HG02870 (cell line): ENCODE data around the gene GRIPAP1.

ENCODE experiments used
- ATAC-seq: cut with Tn5 transposase; IDR thresholded peaks from one replicate; pipeline ENCODE4 v1.9.1; 2021; ENCODE audit warnings: mild to moderate bottlenecking, moderate library complexity; ENCODE audit not compliant: unreplicated experiment

The GRIPAP1 gene, protein sequence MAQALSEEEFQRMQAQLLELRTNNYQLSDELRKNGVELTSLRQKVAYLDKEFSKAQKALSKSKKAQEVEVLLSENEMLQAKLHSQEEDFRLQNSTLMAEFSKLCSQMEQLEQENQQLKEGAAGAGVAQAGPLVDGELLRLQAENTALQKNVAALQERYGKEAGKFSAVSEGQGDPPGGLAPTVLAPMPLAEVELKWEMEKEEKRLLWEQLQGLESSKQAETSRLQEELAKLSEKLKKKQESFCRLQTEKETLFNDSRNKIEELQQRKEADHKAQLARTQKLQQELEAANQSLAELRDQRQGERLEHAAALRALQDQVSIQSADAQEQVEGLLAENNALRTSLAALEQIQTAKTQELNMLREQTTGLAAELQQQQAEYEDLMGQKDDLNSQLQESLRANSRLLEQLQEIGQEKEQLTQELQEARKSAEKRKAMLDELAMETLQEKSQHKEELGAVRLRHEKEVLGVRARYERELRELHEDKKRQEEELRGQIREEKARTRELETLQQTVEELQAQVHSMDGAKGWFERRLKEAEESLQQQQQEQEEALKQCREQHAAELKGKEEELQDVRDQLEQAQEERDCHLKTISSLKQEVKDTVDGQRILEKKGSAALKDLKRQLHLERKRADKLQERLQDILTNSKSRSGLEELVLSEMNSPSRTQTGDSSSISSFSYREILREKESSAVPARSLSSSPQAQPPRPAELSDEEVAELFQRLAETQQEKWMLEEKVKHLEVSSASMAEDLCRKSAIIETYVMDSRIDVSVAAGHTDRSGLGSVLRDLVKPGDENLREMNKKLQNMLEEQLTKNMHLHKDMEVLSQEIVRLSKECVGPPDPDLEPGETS

GRCh38 chrX:49002091-49002935 lies at the start of gene GRIPAP1:
GRIPAP1 (minus strand) TSS chrX:49002264; CDS start chrX:49002229, 35 bp downstream.
- peak; percentile 68 for ATAC-seq

DNA sequence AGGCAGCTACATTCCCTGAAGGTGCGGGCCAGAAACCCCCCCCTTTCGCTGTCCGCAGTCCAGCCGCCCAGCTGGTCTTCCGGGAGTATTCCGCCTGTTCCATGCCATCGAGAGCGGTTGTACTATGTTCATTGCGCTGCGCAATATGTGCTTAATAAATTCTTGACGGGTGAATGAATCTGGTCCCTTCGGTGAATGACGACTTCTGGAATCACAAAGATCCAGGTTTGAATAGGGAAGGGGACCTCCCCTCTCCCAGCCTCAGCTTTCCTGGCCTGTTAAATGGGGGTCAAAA lies 41.9 kb upstream of the GRIPAP1 start:
- no peak for ATAC-seq

- ATAC-seq: peak; percentile 82
Observed at GRCh38 chrX:49043220-49043986, 41.3 kb upstream of the GRIPAP1 start, which contains the start of gene TFE3. TFE3 (minus strand) TSS chrX:49043357; CDS start chrX:49043226, 131 bp downstream.

- no peak for ATAC-seq
Observed at GRCh38 chrX:49042581-49043219, 40.6 kb upstream of the GRIPAP1 start.

DNA sequence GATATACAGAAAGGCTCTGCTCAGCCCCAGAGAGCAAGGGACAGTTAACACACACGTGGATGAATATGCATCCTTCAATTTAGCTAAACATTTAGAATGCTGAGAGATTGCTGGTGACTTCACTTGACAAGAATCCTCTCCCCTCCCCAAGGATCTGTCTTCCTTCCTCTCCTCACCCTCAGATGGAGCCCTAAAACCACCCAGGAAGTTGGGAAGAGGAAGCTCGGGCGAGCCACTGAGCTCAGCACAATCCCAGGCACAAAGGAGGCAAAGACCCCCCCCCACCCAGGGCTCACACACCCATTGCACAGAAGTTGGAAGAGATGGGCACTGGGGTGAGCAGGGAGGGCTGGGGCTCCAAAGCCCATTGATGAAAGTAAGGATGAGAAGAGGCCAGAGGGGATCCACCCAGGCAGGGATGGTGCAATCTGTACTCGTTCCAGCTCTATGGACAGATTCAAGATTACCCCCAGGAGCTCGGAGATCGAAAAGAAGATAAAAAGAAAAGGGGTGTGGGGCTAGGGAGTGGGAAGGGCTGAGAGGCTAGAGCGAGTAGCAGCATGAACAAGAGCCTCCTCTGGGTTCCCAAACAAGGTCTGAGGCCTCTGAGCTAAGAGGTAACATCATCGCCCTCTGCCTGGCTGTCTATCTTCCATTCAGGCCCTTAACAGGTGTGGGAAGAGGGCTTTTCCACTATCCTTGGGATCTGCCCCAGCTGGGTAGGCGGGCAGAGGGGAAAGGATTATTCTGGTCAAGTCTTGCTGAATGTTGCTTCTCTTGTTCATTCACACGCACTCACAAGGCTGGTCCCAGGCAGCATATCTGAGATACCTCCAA lies 39.9 kb upstream of the GRIPAP1 start:
- no peak for ATAC-seq

DNA sequence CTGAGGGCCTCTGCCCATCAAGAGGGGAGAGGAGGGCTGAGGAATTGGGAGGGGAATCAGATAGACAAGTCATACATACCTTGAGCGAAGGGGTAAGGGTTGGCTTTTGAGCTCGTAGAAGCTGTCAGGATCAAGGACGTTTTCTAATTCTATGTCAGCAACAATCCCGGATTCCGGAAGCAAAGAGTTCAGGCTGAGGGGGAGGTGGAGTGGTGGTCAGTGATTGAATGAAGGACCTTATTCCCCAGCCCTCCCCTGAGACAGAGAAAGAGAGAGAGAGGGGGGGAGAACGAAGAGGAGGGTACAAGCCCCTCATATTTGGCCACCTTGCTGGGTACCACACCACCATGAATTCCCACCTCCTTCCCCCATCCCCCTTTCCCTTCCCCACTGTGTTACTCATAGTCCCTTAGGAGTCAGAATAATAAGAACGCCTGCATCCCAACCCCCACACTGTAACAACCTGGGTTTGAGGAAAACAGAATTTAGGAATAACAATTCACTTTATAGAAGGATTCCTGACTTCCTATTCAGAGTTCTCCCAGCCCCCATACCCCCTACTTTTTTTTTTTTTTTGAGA lies 38.4 kb upstream of the GRIPAP1 start:
- no peak for ATAC-seq

DNA sequence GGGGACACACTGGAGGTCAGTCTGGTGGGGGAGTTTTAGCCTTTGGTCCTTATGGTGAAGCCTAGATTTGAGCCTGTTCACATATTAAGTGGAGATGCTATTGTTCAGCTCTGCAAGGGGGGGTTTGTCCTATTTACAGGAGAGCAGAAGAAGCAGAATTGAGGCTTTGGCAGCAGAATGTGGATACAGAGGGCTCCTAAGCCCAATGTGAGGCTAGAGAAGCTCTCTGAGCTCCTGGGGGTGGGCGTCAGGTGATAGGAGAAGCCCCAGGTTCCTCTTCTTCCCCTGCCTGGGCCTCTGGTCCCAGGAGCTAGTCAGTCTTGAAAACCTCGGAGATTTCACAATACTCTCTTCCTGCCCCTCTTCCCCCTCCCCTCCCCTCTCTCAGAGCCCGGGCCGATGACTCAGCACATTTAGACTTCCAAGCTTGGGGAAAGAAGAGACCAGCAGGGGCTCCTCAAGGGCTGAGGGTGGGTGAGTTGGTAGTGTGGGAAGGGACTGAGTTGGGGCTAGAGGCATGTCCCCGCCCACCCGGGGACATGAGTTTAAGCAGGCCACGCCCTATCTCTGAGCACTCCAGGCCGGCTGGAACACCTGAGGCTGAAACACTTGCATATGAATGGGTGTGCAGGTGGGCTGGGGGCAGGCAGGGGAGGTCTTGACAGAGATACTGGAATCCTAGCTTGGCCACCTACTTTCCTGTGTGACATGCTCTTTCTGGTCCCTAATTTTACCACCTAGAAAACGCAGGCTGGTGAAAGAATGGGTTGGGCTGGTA lies 37.7 kb upstream of the GRIPAP1 start:
- ATAC-seq: no peak

GRCh38 chrX:49037883-49038475 lies 35.9 kb upstream of the GRIPAP1 start:
- ATAC-seq: no peak

GRCh38 chrX:49030283-49030682 lies 28.2 kb upstream of the GRIPAP1 start:
- ATAC-seq: no peak

GRCh38 chrX:49029876-49030275 lies 27.8 kb upstream of the GRIPAP1 start:
- no peak for ATAC-seq

DNA sequence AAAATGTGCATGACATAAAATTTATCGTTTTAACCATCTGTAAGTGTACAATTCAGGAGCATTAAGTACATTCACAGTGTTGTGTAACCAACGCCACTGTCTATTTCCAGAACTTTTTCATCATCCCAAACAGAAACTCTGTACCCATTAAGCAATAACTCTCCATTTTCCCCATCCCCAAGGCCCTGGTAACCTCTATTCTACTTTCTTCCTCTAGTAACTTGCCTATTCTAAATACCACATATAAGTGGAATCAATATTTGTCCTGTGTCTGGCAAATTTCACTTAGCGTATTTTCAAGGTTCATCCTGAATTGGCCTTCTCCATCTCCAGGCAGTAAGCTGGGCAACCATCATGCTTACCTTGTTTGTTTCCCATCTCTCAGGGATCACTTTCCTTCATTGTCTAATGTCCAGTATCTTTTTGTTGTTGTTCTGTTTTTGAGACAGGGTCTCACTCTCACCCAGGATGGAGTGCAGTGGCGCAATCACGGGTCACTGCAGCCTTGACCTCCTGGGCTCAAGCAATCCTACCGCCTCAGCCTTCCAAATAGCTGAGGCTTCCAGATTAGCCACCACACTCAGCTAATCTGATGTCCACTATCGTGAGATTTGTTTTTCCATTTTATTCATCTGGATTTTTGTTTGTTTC lies 17.7 kb upstream of the GRIPAP1 start:
- no peak for ATAC-seq

- no peak for ATAC-seq
Observed at GRCh38 chrX:49019050-49019449, 17.0 kb upstream of the GRIPAP1 start.

DNA sequence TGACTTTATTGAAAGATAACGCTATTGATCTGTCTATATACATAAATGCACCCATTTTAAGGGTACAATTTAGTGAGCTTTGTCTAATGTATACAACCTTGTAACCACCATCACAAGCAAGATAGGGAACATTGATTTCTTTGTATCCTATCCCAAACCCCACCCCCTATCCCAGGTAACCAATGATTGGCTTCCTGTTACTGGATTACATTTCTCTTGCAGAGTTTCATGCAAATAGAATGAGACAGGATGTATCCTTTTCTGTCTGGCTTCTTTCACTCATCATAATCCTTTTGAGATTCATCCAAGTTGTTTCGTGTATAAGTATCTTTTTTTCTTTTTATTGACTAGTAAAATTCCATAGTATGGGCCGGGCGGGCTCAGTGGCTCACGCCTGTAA lies 1.6 kb upstream of the GRIPAP1 start:
- ATAC-seq: no peak

DNA sequence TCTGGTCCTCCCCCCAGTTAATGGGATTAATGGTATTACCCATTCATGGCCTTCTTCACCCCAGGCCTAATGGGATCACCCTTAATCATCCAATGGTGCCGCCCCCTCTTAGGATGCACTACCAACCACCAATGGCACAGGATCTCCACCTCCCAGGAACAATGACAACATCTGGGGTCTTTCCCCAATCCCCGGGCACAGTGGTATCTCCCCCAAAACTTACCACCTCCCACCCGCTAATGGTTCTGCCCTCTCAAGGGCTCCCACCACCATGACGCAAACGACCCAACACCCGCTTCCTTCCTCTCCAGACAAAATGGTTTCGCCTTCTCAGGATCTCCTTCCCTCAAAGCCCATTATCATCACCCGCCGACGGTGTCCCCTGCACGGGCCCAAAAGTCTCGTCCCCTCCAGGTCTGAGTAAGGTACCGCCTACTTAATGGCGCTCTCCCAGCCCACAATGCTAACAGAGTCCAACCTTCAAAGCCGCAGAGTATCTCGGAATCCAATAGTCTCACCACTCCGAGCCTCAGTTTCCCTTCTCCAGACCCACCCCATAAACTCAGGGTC lies 458 bp downstream of the GRIPAP1 start:
- ATAC-seq: peak; percentile 25

DNA sequence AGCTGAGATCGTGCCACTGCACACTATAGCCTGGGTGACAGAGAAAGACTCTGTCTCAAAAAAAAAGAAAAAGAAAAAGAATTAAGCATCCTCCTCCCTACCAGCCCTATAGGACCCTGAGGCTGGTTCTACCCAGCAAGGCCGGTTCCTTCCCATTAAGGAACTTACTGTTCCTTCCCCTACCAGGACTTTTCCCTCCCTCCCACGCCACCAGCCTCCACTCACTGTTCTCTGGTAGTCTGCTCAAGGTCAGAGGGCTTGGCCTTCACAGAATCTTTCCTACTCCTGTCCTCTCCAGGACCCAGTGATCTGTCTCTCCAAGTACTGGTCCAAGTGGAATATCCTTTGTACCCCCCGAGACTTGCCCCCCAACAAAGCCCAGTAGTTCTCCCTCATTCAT lies 1.4 kb downstream of the GRIPAP1 start:
- ATAC-seq: no peak

DNA sequence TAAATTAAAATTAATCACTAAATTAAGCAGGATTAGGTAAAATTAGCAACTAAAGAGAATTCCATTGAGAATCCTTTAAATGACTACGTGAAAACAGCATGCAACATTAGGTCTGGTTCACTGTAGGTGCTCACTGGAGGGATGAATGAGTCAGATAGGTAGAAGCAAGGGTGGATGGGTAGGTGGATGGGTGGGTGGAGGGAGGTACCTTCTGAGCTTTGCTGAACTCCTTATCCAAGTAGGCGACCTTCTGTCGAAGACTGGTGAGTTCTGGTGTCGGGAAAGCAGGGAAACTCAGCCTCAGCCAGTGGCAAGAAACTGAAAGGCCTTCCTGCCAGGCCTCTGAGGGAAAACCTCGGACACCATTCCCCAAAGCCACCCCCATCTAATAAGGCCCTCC lies 3.0 kb downstream of the GRIPAP1 start:
- ATAC-seq: no peak

DNA sequence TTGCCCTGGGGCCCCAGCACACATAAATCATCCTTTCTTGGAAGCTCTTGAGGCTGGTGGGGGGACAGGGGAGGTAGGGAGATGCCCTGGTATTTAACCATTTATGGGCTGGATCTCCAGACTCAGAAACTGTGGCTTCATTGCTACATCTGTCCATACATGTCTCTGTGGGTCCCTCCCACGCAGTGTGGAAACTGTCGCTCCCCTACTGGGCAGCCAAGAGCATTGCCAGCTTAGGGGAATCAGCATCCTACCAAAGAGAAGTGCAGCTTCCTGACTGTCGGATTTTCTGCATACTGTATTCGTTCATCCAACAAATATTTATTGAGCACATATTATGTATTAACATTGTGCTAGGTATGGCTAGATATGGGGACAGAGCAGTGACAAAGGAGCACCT lies 3.7 kb downstream of the GRIPAP1 start:
- ATAC-seq: no peak
